Measurements from ENCODE around the gene UBE2J2. TPM values are rescaled to one million over a fixed set of nuclear protein-coding genes. Genes with fewer than 3 reads are reported as not detected.

UBE2J2 gene
- total RNA-seq, 2 donors from 2014 or later: 50.6 to 57.7 TPM

GRCh38 chr1:1314237-1314586 is 40.6 kb upstream of the UBE2J2 start:
- no peak overlapping the region for H3K4me3 Mint-ChIP-seq
- H3K4me1 Mint-ChIP-seq: peaks cover 5% of the 10 kb centered on the region
- H3K36me3 Mint-ChIP-seq (ENCODE audit: low read depth): no peaks in the 10 kb centered on the region
- no peak for DNase-seq
- no peak for ATAC-seq
- H3K27ac Mint-ChIP-seq: no peak overlapping the region
- no peaks in the 10 kb centered on the region for H3K27me3 Mint-ChIP-seq
- no peaks in the 10 kb centered on the region for H3K9me3 ChIP-seq (ENCODE audit: control insufficient read depth, low read length, poor library complexity, severe bottlenecking)

- Mint-ChIP-seq H3K27ac (no peak overlapping the region), H3K4me3 (no peak overlapping the region), H3K27me3 (no peaks in the 10 kb centered on the region), H3K36me3 (ENCODE audit: low read depth) (no peaks in the 10 kb centered on the region), H3K4me1 (peaks cover 4% of the 10 kb centered on the region)
- H3K9me3 ChIP-seq (ENCODE audit: control insufficient read depth, low read length, poor library complexity, severe bottlenecking): no peaks in the 10 kb centered on the region
- ATAC-seq (no peak), DNase-seq (no peak)
Measured at GRCh38 chr1:1313500-1314236, 40.0 kb upstream of the UBE2J2 start.

GRCh38 chr1:1312450-1313314 is 39.0 kb upstream of the UBE2J2 start:
- peaks cover 4% of the 10 kb centered on the region for H3K4me1 Mint-ChIP-seq
- no peak for DNase-seq
- no peaks in the 10 kb centered on the region for H3K9me3 ChIP-seq (ENCODE audit: control insufficient read depth, low read length, poor library complexity, severe bottlenecking)
- peak overlapping the region; percentile 25 for H3K4me3 Mint-ChIP-seq
- no peak for ATAC-seq
- no peaks in the 10 kb centered on the region for H3K36me3 Mint-ChIP-seq (ENCODE audit: low read depth)
- H3K27ac Mint-ChIP-seq: no peak overlapping the region
- H3K27me3 Mint-ChIP-seq: no peaks in the 10 kb centered on the region

- Mint-ChIP-seq H3K4me3 (no peak overlapping the region), H3K4me1 (peaks cover 10% of the 10 kb centered on the region), H3K36me3 (ENCODE audit: low read depth) (no peaks in the 10 kb centered on the region), H3K27ac (peak overlapping the region; percentile 57), H3K27me3 (no peaks in the 10 kb centered on the region)
- H3K9me3 ChIP-seq (ENCODE audit: control insufficient read depth, low read length, poor library complexity, severe bottlenecking): no peaks in the 10 kb centered on the region
- DNase-seq (no peak), ATAC-seq (no peak)
Measured at GRCh38 chr1:1311107-1312104, 37.8 kb upstream of the UBE2J2 start.

GRCh38 chr1:1310476-1311053 is 36.9 kb upstream of the UBE2J2 start:
- H3K4me1 Mint-ChIP-seq: peaks cover 17% of the 10 kb centered on the region
- ATAC-seq: no peak
- DNase-seq: no peak
- no peaks in the 10 kb centered on the region for H3K36me3 Mint-ChIP-seq (ENCODE audit: low read depth)
- H3K27ac Mint-ChIP-seq: peak overlapping the region; percentile 57
- H3K9me3 ChIP-seq (ENCODE audit: control insufficient read depth, low read length, poor library complexity, severe bottlenecking): no peaks in the 10 kb centered on the region
- no peaks in the 10 kb centered on the region for H3K27me3 Mint-ChIP-seq
- peak overlapping the region; percentile 36 for H3K4me3 Mint-ChIP-seq

- H3K36me3 Mint-ChIP-seq (ENCODE audit: low read depth): no peaks in the 10 kb centered on the region
- no peaks in the 10 kb centered on the region for H3K27me3 Mint-ChIP-seq
- H3K9me3 ChIP-seq (ENCODE audit: control insufficient read depth, low read length, poor library complexity, severe bottlenecking): no peaks in the 10 kb centered on the region
- peak overlapping the region; percentile 66 for H3K4me3 Mint-ChIP-seq
- no peak for ATAC-seq
- DNase-seq: no peak
- H3K27ac Mint-ChIP-seq: peak overlapping the region; percentile 57
- H3K4me1 Mint-ChIP-seq: peaks cover 17% of the 10 kb centered on the region
Measured at GRCh38 chr1:1310109-1310385, 36.4 kb upstream of the UBE2J2 start.

- Mint-ChIP-seq H3K4me3 (peak overlapping the region; percentile 66), H3K27me3 (no peaks in the 10 kb centered on the region), H3K36me3 (ENCODE audit: low read depth) (no peaks in the 10 kb centered on the region), H3K27ac (peak overlapping the region; percentile 57), H3K4me1 (peaks cover 17% of the 10 kb centered on the region)
- ATAC-seq: no peak
- H3K9me3 ChIP-seq (ENCODE audit: control insufficient read depth, low read length, poor library complexity, severe bottlenecking): no peaks in the 10 kb centered on the region
- no peak for DNase-seq
Measured at GRCh38 chr1:1309251-1310108, 35.8 kb upstream of the UBE2J2 start.

- no peaks in the 10 kb centered on the region for H3K9me3 ChIP-seq (ENCODE audit: control insufficient read depth, low read length, poor library complexity, severe bottlenecking)
- H3K27me3 Mint-ChIP-seq: no peaks in the 10 kb centered on the region
- H3K4me3 Mint-ChIP-seq: peak overlapping the region; percentile 88
- no peaks in the 10 kb centered on the region for H3K36me3 Mint-ChIP-seq (ENCODE audit: low read depth)
- H3K27ac Mint-ChIP-seq: no peak overlapping the region
- no peak for DNase-seq
- ATAC-seq: no peak
- H3K4me1 Mint-ChIP-seq: peaks cover 17% of the 10 kb centered on the region
Measured at GRCh38 chr1:1308756-1309250, 35.1 kb upstream of the UBE2J2 start.

GRCh38 chr1:1307923-1308755 is 34.5 kb upstream of the UBE2J2 start, which contains the start of the genes ACAP3 and PUSL1:
Gene ACAP3 (minus strand): TSS chr1:1307930. CDS start chr1:1307815, 115 bp downstream.
Gene PUSL1 (plus strand): TSS chr1:1308597. CDS start chr1:1308644, 47 bp downstream.
- Mint-ChIP-seq H3K27me3 (no peaks in the 10 kb centered on the region), H3K4me1 (peaks cover 17% of the 10 kb centered on the region), H3K36me3 (ENCODE audit: low read depth) (no peaks in the 10 kb centered on the region), H3K27ac (peak within 1 kb of the TSS; percentile 16), H3K4me3 (peak within 1 kb of the TSS; percentile 90)
- peak; percentile 84 to 90 (median 89) for DNase-seq
- ATAC-seq: peak; percentile 82
- no peaks in the 10 kb centered on the region for H3K9me3 ChIP-seq (ENCODE audit: control insufficient read depth, low read length, poor library complexity, severe bottlenecking)

- ATAC-seq: no peak
- Mint-ChIP-seq H3K36me3 (ENCODE audit: low read depth) (no peaks in the 10 kb centered on the region), H3K4me1 (peaks cover 17% of the 10 kb centered on the region), H3K27ac (peak overlapping the region; percentile 16), H3K4me3 (peak overlapping the region; percentile 90), H3K27me3 (no peaks in the 10 kb centered on the region)
- no peak for DNase-seq
- H3K9me3 ChIP-seq (ENCODE audit: control insufficient read depth, low read length, poor library complexity, severe bottlenecking): no peaks in the 10 kb centered on the region
Measured at GRCh38 chr1:1307261-1307922, 33.7 kb upstream of the UBE2J2 start.
